Activated naive CD8-positive, alpha-beta T cell treated with anti-CD3 and anti-CD28 coated beads for 36 hours (primary cell): ENCODE results near the gene RMDN3. TPM values are rescaled to one million over a fixed set of nuclear protein-coding genes. Genes with fewer than 3 reads are reported as not detected.

Experiments used
- DNase-seq: peaks from one replicate; pipeline ENCODE4 v3.0.0; 2021
- H3K27ac Mint-ChIP-seq: one replicate; pipeline ENCODE4 v1.8.0; 2022; ENCODE audit warnings: mild to moderate bottlenecking, moderate library complexity, mixed read lengths
- H3K27me3 Mint-ChIP-seq: one replicate; pipeline ENCODE4 v1.8.0; 2022; ENCODE audit warnings: mild to moderate bottlenecking, mixed read lengths
- H3K36me3 Mint-ChIP-seq: one replicate; pipeline ENCODE4 v1.8.0; 2021; ENCODE audit warnings: mild to moderate bottlenecking, mixed read lengths
- H3K4me1 Mint-ChIP-seq: one replicate; pipeline ENCODE4 v1.8.0; 2021; ENCODE audit warnings: mixed read lengths
- H3K4me3 Mint-ChIP-seq: one replicate; pipeline ENCODE4 v1.8.0; 2022; ENCODE audit warnings: mild to moderate bottlenecking, moderate library complexity, mixed read lengths
- H3K9me3 Mint-ChIP-seq: one replicate; pipeline ENCODE4 v1.8.0; 2022; ENCODE audit warnings: mixed read lengths
- total RNA-seq, 2 experiments: library from RNA; stranded (reverse); gene quantifications; one replicate each; pipeline ENCODE4 v1.2.3, GENCODE V29; 2021

Gene RMDN3
- total RNA-seq, 2 experiments from 2014 or later, result 32.0 to 32.4 TPM

- Mint-ChIP-seq H3K27ac (no peak overlapping the region), H3K36me3 (peaks cover 5% of the 10 kb centered on the region), H3K9me3 (no peaks in the 10 kb centered on the region), H3K27me3 (no peaks in the 10 kb centered on the region), H3K4me1 (peaks cover 35% of the 10 kb centered on the region), H3K4me3 (no peak overlapping the region)
- DNase-seq, result no peak
Observed at GRCh38 chr15:40785164-40785563, 30.1 kb upstream of the RMDN3 start.

GRCh38 chr15:40782609-40783227 is 27.7 kb upstream of the RMDN3 start:
- no peak overlapping the region for H3K4me3 Mint-ChIP-seq
- H3K27me3 Mint-ChIP-seq, result no peaks in the 10 kb centered on the region
- peaks cover 21% of the 10 kb centered on the region for H3K4me1 Mint-ChIP-seq
- no peak overlapping the region for H3K27ac Mint-ChIP-seq
- peaks cover 11% of the 10 kb centered on the region for H3K36me3 Mint-ChIP-seq
- no peaks in the 10 kb centered on the region for H3K9me3 Mint-ChIP-seq
- DNase-seq, result peak; percentile 78

- Mint-ChIP-seq H3K27ac (no peak overlapping the region), H3K4me3 (no peak overlapping the region), H3K9me3 (no peaks in the 10 kb centered on the region), H3K4me1 (peaks cover 8% of the 10 kb centered on the region), H3K27me3 (no peaks in the 10 kb centered on the region), H3K36me3 (peaks cover 19% of the 10 kb centered on the region)
- DNase-seq, result peak; percentile 35
Observed at GRCh38 chr15:40776537-40777141, 21.6 kb upstream of the RMDN3 start.

GRCh38 chr15:40775740-40776536 is 20.9 kb upstream of the RMDN3 start:
- Mint-ChIP-seq H3K4me3 (no peak overlapping the region), H3K4me1 (peaks cover 8% of the 10 kb centered on the region), H3K9me3 (no peaks in the 10 kb centered on the region), H3K27me3 (no peaks in the 10 kb centered on the region), H3K27ac (no peak overlapping the region), H3K36me3 (peaks cover 19% of the 10 kb centered on the region)
- DNase-seq, result no peak

GRCh38 chr15:40775007-40775406 is 20.0 kb upstream of the RMDN3 start:
- no peaks in the 10 kb centered on the region for H3K9me3 Mint-ChIP-seq
- H3K36me3 Mint-ChIP-seq, result peaks cover 19% of the 10 kb centered on the region

GRCh38 chr15:40773902-40774301 is 18.8 kb upstream of the RMDN3 start:
- no peak overlapping the region for H3K27ac Mint-ChIP-seq
- H3K9me3 Mint-ChIP-seq, result no peaks in the 10 kb centered on the region
- H3K27me3 Mint-ChIP-seq, result no peaks in the 10 kb centered on the region
- peaks cover 24% of the 10 kb centered on the region for H3K4me1 Mint-ChIP-seq
- H3K4me3 Mint-ChIP-seq, result no peak overlapping the region
- no peak for DNase-seq
- H3K36me3 Mint-ChIP-seq, result peaks cover 13% of the 10 kb centered on the region

More at GRCh38 chr15:40775007-40775406, 20.0 kb upstream of the RMDN3 start:
- Mint-ChIP-seq H3K4me1 (peaks cover 14% of the 10 kb centered on the region), H3K4me3 (no peak overlapping the region), H3K27ac (no peak overlapping the region), H3K27me3 (no peaks in the 10 kb centered on the region)
- DNase-seq, result no peak

GRCh38 chr15:40773496-40773895 is 18.4 kb upstream of the RMDN3 start:
- Mint-ChIP-seq H3K36me3 (peaks cover 13% of the 10 kb centered on the region), H3K27me3 (no peaks in the 10 kb centered on the region), H3K4me3 (no peak overlapping the region), H3K4me1 (peaks cover 28% of the 10 kb centered on the region), H3K9me3 (no peaks in the 10 kb centered on the region), H3K27ac (no peak overlapping the region)
- DNase-seq, result no peak

GRCh38 chr15:40772014-40772413 is 17.0 kb upstream of the RMDN3 start:
- Mint-ChIP-seq H3K4me1 (peaks cover 31% of the 10 kb centered on the region), H3K4me3 (no peak overlapping the region), H3K27me3 (no peaks in the 10 kb centered on the region), H3K36me3 (peaks cover 9% of the 10 kb centered on the region), H3K27ac (no peak overlapping the region), H3K9me3 (no peaks in the 10 kb centered on the region)
- DNase-seq, result no peak

GRCh38 chr15:40771242-40771641 is 16.2 kb upstream of the RMDN3 start:
- Mint-ChIP-seq H3K27me3 (no peaks in the 10 kb centered on the region), H3K4me1 (peaks cover 28% of the 10 kb centered on the region), H3K4me3 (no peak overlapping the region), H3K27ac (no peak overlapping the region), H3K9me3 (no peaks in the 10 kb centered on the region), H3K36me3 (peaks cover 3% of the 10 kb centered on the region)
- no peak for DNase-seq

GRCh38 chr15:40770147-40770721 is 15.2 kb upstream of the RMDN3 start:
- Mint-ChIP-seq H3K36me3 (peaks cover 3% of the 10 kb centered on the region), H3K27me3 (no peaks in the 10 kb centered on the region), H3K27ac (peak overlapping the region; percentile 96), H3K4me3 (peak overlapping the region; percentile 65), H3K9me3 (no peaks in the 10 kb centered on the region), H3K4me1 (peaks cover 37% of the 10 kb centered on the region)
- no peak for DNase-seq

GRCh38 chr15:40769274-40770146 is 14.5 kb upstream of the RMDN3 start, which contains the start of gene C15orf62:
Gene C15orf62 (plus strand): TSS chr15:40769980. CDS start chr15:40770496, 516 bp downstream.
- peaks cover 43% of the 10 kb centered on the region for H3K4me1 Mint-ChIP-seq
- H3K36me3 Mint-ChIP-seq, result peaks cover 5% of the 10 kb centered on the region
- peak within 1 kb of the TSS; percentile 96 for H3K27ac Mint-ChIP-seq

GRCh38 chr15:40768521-40769273 is 13.6 kb upstream of the RMDN3 start:
- DNase-seq, result no peak
- Mint-ChIP-seq H3K9me3 (no peaks in the 10 kb centered on the region), H3K4me3 (peak overlapping the region; percentile 65), H3K36me3 (peaks cover 5% of the 10 kb centered on the region), H3K27ac (peak overlapping the region; percentile 96), H3K27me3 (no peaks in the 10 kb centered on the region), H3K4me1 (peaks cover 45% of the 10 kb centered on the region)

More at GRCh38 chr15:40769274-40770146, 14.5 kb upstream of the RMDN3 start, which contains the start of gene C15orf62:
- Mint-ChIP-seq H3K4me3 (peak within 1 kb of the TSS; percentile 65), H3K9me3 (no peaks in the 10 kb centered on the region), H3K27me3 (no peaks in the 10 kb centered on the region)
- peak; percentile 83 for DNase-seq

- no peaks in the 10 kb centered on the region for H3K27me3 Mint-ChIP-seq
- H3K4me3 Mint-ChIP-seq, result no peak overlapping the region
- H3K36me3 Mint-ChIP-seq, result peaks cover 5% of the 10 kb centered on the region
- peak overlapping the region; percentile 96 for H3K27ac Mint-ChIP-seq
- no peaks in the 10 kb centered on the region for H3K9me3 Mint-ChIP-seq
- DNase-seq, result no peak
- H3K4me1 Mint-ChIP-seq, result peaks cover 52% of the 10 kb centered on the region
Observed at GRCh38 chr15:40767838-40768500, 12.9 kb upstream of the RMDN3 start.
